Thymus (tissue), 11 donors: Measurements from ENCODE around the gene PARD3B. TPM values are rescaled to one million over a fixed set of nuclear protein-coding genes. Genes with fewer than 3 reads are reported as not detected.

ENCODE experiments used
- DNase-seq, 9 donors: peaks; one replicate each; pipeline ENCODE4 v3.0.0-alpha.2; 2013; ENCODE audit warnings: low spot score in 9 of 9, low read depth in 6 of 9, missing footprints in 1 of 9
- H3K27ac ChIP-seq, 2 donors: one replicate each; pipeline ENCODE4 v1.5.1; 2013; ENCODE audit warnings: control low read depth in 1 of 2, low read depth in 1 of 2, low read length in 1 of 2, mild to moderate bottlenecking in 1 of 2, moderate library complexity in 1 of 2
- H3K27me3 ChIP-seq, 2 donors: one replicate each; pipeline ENCODE4 v1.5.1; 2013; ENCODE audit warnings: low read length in 1 of 2; ENCODE audit not compliant: control insufficient read depth in 2 of 2, insufficient read depth in 1 of 2
- H3K36me3 ChIP-seq, 2 donors: one replicate each; pipeline ENCODE4 v1.5.1; 2013; ENCODE audit warnings: low read length in 1 of 2, mild to moderate bottlenecking in 1 of 2, moderate library complexity in 1 of 2; ENCODE audit not compliant: control insufficient read depth in 2 of 2, insufficient read depth in 2 of 2
- H3K4me1 ChIP-seq, 2 donors: one replicate each; pipeline ENCODE4 v1.5.1; 2013; ENCODE audit warnings: low read length in 2 of 2; ENCODE audit not compliant: control insufficient read depth in 2 of 2, insufficient read depth in 2 of 2
- H3K4me3 ChIP-seq, 2 donors: one replicate each; pipeline ENCODE4 v1.5.1; 2013; ENCODE audit warnings: low read length in 2 of 2, control low read depth in 1 of 2, mild to moderate bottlenecking in 1 of 2
- H3K9me3 ChIP-seq, 2 donors: one replicate each; pipeline ENCODE4 v1.5.1; 2013; ENCODE audit warnings: low read length in 1 of 2, mild to moderate bottlenecking in 1 of 2; ENCODE audit not compliant: control insufficient read depth in 2 of 2, insufficient read depth in 1 of 2
- WGBS: extraction: QIAGEN DNeasy Blood & Tissue Kit; methylation state at CpG from one replicate; pipeline ENCODE4 v1.1.7; 2013; 5-methylcytosine and 5-hydroxymethylcytosine counted together
- polyA plus RNA-seq: library from polyadenylated mRNA; stranded (reverse); fragments of 200-250 nt; gene quantifications from one replicate; pipeline ENCODE4 v1.2.3, GENCODE V29; 2013
- total RNA-seq: library from RNA; stranded (reverse); fragments of 120-200 nt; gene quantifications from one replicate; pipeline ENCODE4 v1.2.4, GENCODE V29; 2013
- donor health status: healthy.

PARD3B gene
- total and polyA plus RNA-seq, 2 donors = 1.0 to 2.4 TPM

DNA sequence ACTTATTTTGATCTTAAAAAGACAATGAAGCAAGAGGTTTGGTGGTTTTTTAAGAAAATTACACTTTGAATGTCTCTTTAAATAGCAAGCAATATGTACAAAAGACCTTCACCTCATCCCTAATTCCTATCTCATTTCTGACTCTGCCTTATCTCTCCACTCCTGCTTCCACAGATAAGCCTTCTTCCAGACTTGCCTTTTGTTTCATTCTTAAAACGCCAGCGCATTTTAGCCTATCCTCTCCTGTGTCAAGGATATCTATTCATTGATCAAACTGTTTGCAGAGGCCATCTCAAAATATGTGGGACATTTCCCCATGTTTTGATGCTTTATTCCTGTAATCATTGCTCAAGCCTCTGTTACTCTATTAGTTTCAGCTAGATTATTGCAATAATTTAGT is 562.5 kb downstream of the PARD3B start:
- WGBS = 95% methylated on average over 2 of the region's 2 CpGs
- DNase-seq = no peak
- no peaks in the 10 kb centered on the region for H3K9me3 ChIP-seq
- H3K36me3 ChIP-seq = no peaks in the 10 kb centered on the region
- no peaks in the 10 kb centered on the region for H3K4me1 ChIP-seq
- no peaks in the 10 kb centered on the region for H3K27me3 ChIP-seq
- no peak overlapping the region for H3K27ac ChIP-seq
- H3K4me3 ChIP-seq = no peak overlapping the region

GRCh38 chr2:205115511-205115910 is 570.2 kb downstream of the PARD3B start:
- Histone ChIP-seq H3K27ac (no peak overlapping the region), H3K27me3 (no peaks in the 10 kb centered on the region), H3K4me3 (no peak overlapping the region), H3K9me3 (no peaks in the 10 kb centered on the region), H3K4me1 (no peaks in the 10 kb centered on the region), H3K36me3 (no peaks in the 10 kb centered on the region)
- DNase-seq = no peak
- 90% methylated on average over 2 of the region's 2 CpGs for WGBS

- Histone ChIP-seq H3K4me1 (no peaks in the 10 kb centered on the region), H3K9me3 (no peaks in the 10 kb centered on the region), H3K4me3 (no peak overlapping the region), H3K27ac (no peak overlapping the region), H3K27me3 (no peaks in the 10 kb centered on the region), H3K36me3 (no peaks in the 10 kb centered on the region)
- DNase-seq = no peak
- 91% methylated on average over 2 of the region's 2 CpGs for WGBS
These were observed 571.9 kb downstream of the PARD3B start for GRCh38 chr2:205117125-205117524.

DNA sequence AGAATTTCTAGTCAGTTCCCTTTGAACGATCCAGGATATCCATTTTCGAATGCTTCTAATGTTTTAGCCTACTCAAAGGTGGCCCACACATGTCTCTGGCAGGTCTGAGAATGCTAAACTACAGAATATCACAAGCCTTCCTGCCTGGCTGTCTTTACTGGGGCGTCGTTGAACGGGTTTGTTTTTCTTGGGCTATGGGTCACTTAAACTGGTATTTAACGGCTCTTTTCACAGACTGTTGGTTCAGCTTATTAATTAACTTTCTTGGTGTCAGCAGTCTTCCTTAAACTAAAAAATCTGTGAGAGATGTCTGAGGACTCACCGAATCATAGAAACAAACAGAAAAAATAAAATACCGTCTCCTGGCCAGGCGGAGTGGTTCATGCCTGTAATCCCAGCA is 573.9 kb downstream of the PARD3B start:
- no peak overlapping the region for H3K4me3 ChIP-seq
- H3K27ac ChIP-seq = no peak overlapping the region
- H3K36me3 ChIP-seq = no peaks in the 10 kb centered on the region
- no peaks in the 10 kb centered on the region for H3K4me1 ChIP-seq
- no peaks in the 10 kb centered on the region for H3K27me3 ChIP-seq
- WGBS = 96% methylated on average over 9 of the region's 9 CpGs
- DNase-seq = no peak
- no peaks in the 10 kb centered on the region for H3K9me3 ChIP-seq

GRCh38 chr2:205128726-205129125 is 583.5 kb downstream of the PARD3B start:
- Histone ChIP-seq H3K4me3 (no peak overlapping the region), H3K9me3 (no peaks in the 10 kb centered on the region), H3K4me1 (no peaks in the 10 kb centered on the region), H3K36me3 (no peaks in the 10 kb centered on the region), H3K27me3 (no peaks in the 10 kb centered on the region), H3K27ac (no peak overlapping the region)
- no peak for DNase-seq

- Histone ChIP-seq H3K27ac (no peak overlapping the region), H3K4me1 (no peaks in the 10 kb centered on the region), H3K9me3 (no peaks in the 10 kb centered on the region), H3K4me3 (no peak overlapping the region), H3K36me3 (no peaks in the 10 kb centered on the region), H3K27me3 (no peaks in the 10 kb centered on the region)
- 53% methylated on average over 5 of the region's 5 CpGs for WGBS
- peak in 2 of 9 donors; percentile 4 to 26 for DNase-seq
These were observed 584.3 kb downstream of the PARD3B start for GRCh38 chr2:205129531-205129930.

DNA sequence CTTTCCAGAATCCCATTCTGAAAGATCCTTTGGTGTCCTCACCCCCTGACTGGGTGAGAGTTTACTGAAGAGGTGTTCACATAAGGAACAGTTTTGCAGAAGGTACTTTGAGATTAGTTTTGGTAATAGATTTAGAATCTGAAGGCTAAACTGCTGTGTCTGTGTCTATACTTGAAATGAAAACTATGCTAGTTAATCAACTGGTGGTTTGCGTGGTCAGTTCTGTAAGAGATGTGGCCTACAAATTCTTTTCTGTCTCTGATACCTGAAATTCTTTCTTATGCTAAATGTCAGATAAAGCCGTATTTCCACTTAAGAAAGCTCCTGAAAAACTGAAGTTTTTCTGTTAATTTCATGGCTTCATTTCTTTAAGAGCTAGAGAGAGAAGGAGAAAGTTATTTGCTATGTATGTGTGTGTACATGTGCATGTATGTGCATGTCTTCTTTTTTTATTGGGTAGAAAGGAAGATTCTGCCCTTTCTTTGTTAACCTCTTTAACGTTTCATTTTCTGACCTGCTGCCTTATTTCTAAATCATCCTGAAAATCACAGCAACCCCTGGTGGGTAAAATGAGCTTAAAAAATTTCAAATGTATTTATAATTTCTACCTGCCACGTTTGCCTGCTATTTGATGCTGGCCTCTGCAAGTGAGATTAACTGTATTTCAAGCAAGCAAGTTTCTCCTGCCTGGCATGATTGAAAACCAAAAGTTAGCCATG is 585.0 kb downstream of the PARD3B start:
- 81% methylated on average over 4 of the region's 4 CpGs for WGBS
- H3K27ac ChIP-seq = no peak overlapping the region
- peak in 1 of 9 donors; percentile 21 for DNase-seq
- H3K4me1 ChIP-seq = no peaks in the 10 kb centered on the region
- H3K4me3 ChIP-seq = no peak overlapping the region
- H3K27me3 ChIP-seq = no peaks in the 10 kb centered on the region
- H3K9me3 ChIP-seq = no peaks in the 10 kb centered on the region
- no peaks in the 10 kb centered on the region for H3K36me3 ChIP-seq

GRCh38 chr2:205133544-205133943 is 588.3 kb downstream of the PARD3B start:
- DNase-seq = no peak
- H3K36me3 ChIP-seq = no peaks in the 10 kb centered on the region
- WGBS = 84% methylated on average over 1 of the region's 1 CpG
- H3K4me1 ChIP-seq = no peaks in the 10 kb centered on the region
- H3K27me3 ChIP-seq = no peaks in the 10 kb centered on the region
- no peak overlapping the region for H3K27ac ChIP-seq
- no peaks in the 10 kb centered on the region for H3K9me3 ChIP-seq
- H3K4me3 ChIP-seq = no peak overlapping the region

DNA sequence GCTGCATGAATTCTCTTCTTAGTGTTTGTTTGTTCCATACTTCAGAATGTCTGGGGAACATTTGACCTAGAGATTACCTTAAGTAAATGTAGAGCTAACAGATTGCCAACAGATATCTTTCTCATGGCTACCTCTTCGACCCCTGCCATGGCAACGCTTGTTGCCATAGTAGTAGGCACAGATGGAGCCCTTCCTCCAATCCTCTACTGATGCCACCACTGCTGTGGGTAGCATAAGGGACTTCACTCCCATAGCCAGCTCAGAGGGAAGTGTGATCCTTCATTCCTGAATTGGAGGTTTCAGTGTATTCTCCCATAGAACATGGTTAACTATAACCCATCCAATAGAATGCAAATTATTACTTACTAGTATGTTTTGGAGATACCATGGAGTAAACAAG is 593.5 kb downstream of the PARD3B start:
- H3K4me1 ChIP-seq = no peaks in the 10 kb centered on the region
- no peak overlapping the region for H3K4me3 ChIP-seq
- WGBS = 96% methylated on average over 2 of the region's 2 CpGs
- no peak for DNase-seq
- no peak overlapping the region for H3K27ac ChIP-seq
- H3K36me3 ChIP-seq = no peaks in the 10 kb centered on the region
- H3K27me3 ChIP-seq = no peaks in the 10 kb centered on the region
- no peaks in the 10 kb centered on the region for H3K9me3 ChIP-seq
